Panc1 (cell line): ENCODE data around the gene FBXO4. TPM values are rescaled to one million over a fixed set of nuclear protein-coding genes. Genes with fewer than 3 reads are reported as not detected.

Experiments
- ATAC-seq: fragments of 200-7000 bp; cut with Tn5 transposase; 2 replicates; pipeline ENCODE4 v1.9.1; 2020; ENCODE audit warnings: mild to moderate bottlenecking, moderate library complexity
- BruUV-seq: library from RNA; stranded (reverse); fragments of 400-500 nt; replicated peaks from 2 replicates; lab custom pipeline; 2021; lab: Mats Ljungman, UMichigan
- CTCF ChIA-PET: fragments of 300-600 bp; sonication (Branson Sonifier 250); formaldehyde crosslinking; loops from one replicate; lab custom pipeline; 2022; ENCODE audit warnings: antibody characterized with exemption; lab: Charles Lee
- POLR2A ChIA-PET: fragments of 300-600 bp; sonication (Branson Sonifier 250); formaldehyde crosslinking; loops from one replicate; lab custom pipeline; 2022; ENCODE audit warnings: antibody characterized with exemption; lab: Charles Lee
- DNase-seq: peaks from one replicate; pipeline ENCODE4 v3.0.0-alpha.2; 2010; ENCODE audit warnings: low read depth, low spot score
- H3K27ac ChIP-seq: 2 replicates; pipeline ENCODE4 v1.5.1; 2011; ENCODE audit warnings: mild to moderate bottlenecking, low read length, inconsistent platforms
- H3K27me3 ChIP-seq: fragments of 200-500 bp; sonication (Bioruptor generic); 2 replicates; pipeline ENCODE4 v1.6.0; 2014; ENCODE audit warnings: low read length, inconsistent platforms; ENCODE audit not compliant: control insufficient read depth, insufficient read depth
- H3K36me3 ChIP-seq: fragments of 200-500 bp; sonication (Bioruptor generic); 2 replicates; pipeline ENCODE4 v1.5.1; 2014; ENCODE audit warnings: inconsistent platforms, mild to moderate bottlenecking, low read length, moderate library complexity; ENCODE audit not compliant: control insufficient read depth, insufficient read depth
- H3K4me1 ChIP-seq: 2 replicates; pipeline ENCODE4 v1.5.1; 2011; ENCODE audit warnings: inconsistent platforms, mild to moderate bottlenecking, low read length, moderate library complexity; ENCODE audit not compliant: control insufficient read depth, insufficient read depth
- H3K4me3 ChIP-seq, 2 experiments: 2 replicates each; pipeline ENCODE4 v1.5.1; 2011 to 2012; ENCODE audit warnings: low read depth in 2 of 2, low read length in 2 of 2, mild to moderate bottlenecking in 2 of 2, inconsistent platforms in 1 of 2, moderate library complexity in 1 of 2
- H3K9me3 ChIP-seq: fragments of 200-500 bp; sonication (Bioruptor generic); 2 replicates; pipeline ENCODE4 v1.5.1; 2014; ENCODE audit warnings: low read depth, mild to moderate bottlenecking, inconsistent platforms, low read length, moderate library complexity; ENCODE audit not compliant: control insufficient read depth, insufficient read depth
- POLR2AphosphoS5 ChIP-seq: IDR thresholded peaks from 2 replicates; pipeline ENCODE4 v1.6.1; 2012; ENCODE audit warnings: mild to moderate bottlenecking, low read depth, low read length, moderate library complexity
- SIN3A ChIP-seq: IDR thresholded peaks from 2 replicates; pipeline ENCODE4 v1.6.1; 2012; ENCODE audit warnings: low read depth, mild to moderate bottlenecking, low read length, moderate library complexity, borderline replicate concordance; ENCODE audit not compliant: insufficient read depth
- TCF7L2 ChIP-seq: IDR thresholded peaks from 2 replicates; pipeline ENCODE4 v1.6.1; 2011; ENCODE audit warnings: mild to moderate bottlenecking, low read depth, low read length, inconsistent platforms
- in situ Hi-C: cut with HindIII; loops from 2 replicates; pipeline ENCODE4 v1.10.0; 2016; ENCODE audit warnings: low sequenced_read_pairs, low pct_unique_long_range_greater_than_20kb
- intact Hi-C: fragments of 100-400 bp; cut with micrococcal nuclease; formaldehyde crosslinking; loops from one replicate; pipeline ENCODE4 v1.10.0; 2022; ENCODE audit not compliant: unreplicated experiment
- total RNA-seq: library from RNA; stranded (reverse); gene quantifications from one replicate; pipeline ENCODE4 v1.2.1, GENCODE V29; 2021; ENCODE audit not compliant: unreplicated experiment
- TF ChIP-seq, protein P1 (sequence below), 2 experiments: IDR thresholded peaks; 2 replicates each; pipeline ENCODE4 v1.6.1; 2011 to 2012; ENCODE audit warnings: low read depth in 2 of 2, control low read depth in 1 of 2, low read length in 1 of 2, mild to moderate bottlenecking in 1 of 2, moderate library complexity in 1 of 2; ENCODE audit not compliant: insufficient read depth in 1 of 2
- TF ChIP-seq, protein P2 (sequence below): fragments of 450-650 bp; IDR thresholded peaks from 2 replicates; pipeline ENCODE4 v1.5.1; 2017; ENCODE audit warnings: mild to moderate bottlenecking

The FBXO4 gene
- total RNA-seq, 1 experiment from 2014 or later = 5.7 TPM

DNA sequence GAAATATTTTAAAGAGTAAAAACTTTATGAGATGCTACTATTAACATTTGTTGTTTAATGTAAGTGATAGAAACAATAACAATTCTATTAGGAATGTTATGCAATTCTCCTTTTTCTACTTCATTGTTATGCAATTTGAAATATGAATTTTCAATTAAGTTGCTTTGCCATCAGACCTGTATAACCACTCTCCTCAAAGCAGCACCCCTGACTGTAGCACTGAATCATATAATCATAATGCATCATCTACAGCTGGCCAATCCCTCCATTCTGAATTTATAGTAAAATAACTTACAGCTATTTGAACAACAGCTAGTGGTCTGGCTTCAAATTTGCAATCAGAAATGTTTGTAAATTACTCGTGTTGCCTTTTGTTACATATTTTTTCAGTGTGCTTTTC, 29.2 kb downstream of the FBXO4 start:
- intact Hi-C loops (no loop called here), in situ Hi-C loops (no loop called here)
- ATAC-seq (no peak), DNase-seq (no peak)
- no peaks in the 10 kb centered on the region for H3K27me3 ChIP-seq
- CTCF ChIA-PET = no interaction called here
- H3K36me3 ChIP-seq = no peaks in the 10 kb centered on the region
- H3K4me3 ChIP-seq = no peak overlapping the region
- no peak for TF ChIP-seq TCF7L2
- TF ChIP-seq, protein P1, sequence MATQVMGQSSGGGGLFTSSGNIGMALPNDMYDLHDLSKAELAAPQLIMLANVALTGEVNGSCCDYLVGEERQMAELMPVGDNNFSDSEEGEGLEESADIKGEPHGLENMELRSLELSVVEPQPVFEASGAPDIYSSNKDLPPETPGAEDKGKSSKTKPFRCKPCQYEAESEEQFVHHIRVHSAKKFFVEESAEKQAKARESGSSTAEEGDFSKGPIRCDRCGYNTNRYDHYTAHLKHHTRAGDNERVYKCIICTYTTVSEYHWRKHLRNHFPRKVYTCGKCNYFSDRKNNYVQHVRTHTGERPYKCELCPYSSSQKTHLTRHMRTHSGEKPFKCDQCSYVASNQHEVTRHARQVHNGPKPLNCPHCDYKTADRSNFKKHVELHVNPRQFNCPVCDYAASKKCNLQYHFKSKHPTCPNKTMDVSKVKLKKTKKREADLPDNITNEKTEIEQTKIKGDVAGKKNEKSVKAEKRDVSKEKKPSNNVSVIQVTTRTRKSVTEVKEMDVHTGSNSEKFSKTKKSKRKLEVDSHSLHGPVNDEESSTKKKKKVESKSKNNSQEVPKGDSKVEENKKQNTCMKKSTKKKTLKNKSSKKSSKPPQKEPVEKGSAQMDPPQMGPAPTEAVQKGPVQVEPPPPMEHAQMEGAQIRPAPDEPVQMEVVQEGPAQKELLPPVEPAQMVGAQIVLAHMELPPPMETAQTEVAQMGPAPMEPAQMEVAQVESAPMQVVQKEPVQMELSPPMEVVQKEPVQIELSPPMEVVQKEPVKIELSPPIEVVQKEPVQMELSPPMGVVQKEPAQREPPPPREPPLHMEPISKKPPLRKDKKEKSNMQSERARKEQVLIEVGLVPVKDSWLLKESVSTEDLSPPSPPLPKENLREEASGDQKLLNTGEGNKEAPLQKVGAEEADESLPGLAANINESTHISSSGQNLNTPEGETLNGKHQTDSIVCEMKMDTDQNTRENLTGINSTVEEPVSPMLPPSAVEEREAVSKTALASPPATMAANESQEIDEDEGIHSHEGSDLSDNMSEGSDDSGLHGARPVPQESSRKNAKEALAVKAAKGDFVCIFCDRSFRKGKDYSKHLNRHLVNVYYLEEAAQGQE (IDR thresholded peaks at IDR 0.05; ENCODE audit: insufficient read depth in 1 of 2, low read depth in 2 of 2, low read length in 1 of 2) = no peak
- no peaks in the 10 kb centered on the region for H3K9me3 ChIP-seq
- H3K4me1 ChIP-seq = no peaks in the 10 kb centered on the region
- POLR2A ChIA-PET = no interaction called here
- no TSS peak for BruUV-seq
- no peak overlapping the region for H3K27ac ChIP-seq

DNA sequence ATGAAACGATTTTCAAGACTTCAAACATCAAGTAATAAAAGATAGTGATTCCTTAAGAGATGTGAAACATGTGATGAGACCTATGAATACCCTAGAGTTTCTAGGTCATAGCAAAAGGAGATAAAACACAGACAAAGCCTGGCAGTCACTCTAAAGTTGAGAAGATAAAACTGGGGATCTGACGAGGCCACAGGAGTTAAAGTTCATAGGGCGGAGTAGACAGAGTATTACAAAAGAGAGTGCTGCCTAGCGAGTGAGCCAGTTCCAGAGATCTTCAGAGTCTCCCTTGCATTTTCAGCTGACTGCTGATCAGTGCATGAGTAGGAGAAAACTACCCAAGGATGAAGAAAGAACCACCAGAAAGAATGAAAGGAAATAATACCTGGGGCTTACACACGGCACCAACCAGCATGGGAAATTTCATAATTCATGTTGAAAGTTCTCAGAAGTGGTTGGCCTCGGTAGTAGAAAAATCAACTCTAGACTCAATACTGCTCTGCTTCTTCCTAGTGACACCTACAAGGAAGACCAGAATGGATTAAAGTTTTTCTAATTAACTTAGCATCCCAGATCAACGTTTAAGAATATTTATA, 30.4 kb downstream of the FBXO4 start:
- no peaks in the 10 kb centered on the region for H3K4me1 ChIP-seq
- TF ChIP-seq, protein P2, sequence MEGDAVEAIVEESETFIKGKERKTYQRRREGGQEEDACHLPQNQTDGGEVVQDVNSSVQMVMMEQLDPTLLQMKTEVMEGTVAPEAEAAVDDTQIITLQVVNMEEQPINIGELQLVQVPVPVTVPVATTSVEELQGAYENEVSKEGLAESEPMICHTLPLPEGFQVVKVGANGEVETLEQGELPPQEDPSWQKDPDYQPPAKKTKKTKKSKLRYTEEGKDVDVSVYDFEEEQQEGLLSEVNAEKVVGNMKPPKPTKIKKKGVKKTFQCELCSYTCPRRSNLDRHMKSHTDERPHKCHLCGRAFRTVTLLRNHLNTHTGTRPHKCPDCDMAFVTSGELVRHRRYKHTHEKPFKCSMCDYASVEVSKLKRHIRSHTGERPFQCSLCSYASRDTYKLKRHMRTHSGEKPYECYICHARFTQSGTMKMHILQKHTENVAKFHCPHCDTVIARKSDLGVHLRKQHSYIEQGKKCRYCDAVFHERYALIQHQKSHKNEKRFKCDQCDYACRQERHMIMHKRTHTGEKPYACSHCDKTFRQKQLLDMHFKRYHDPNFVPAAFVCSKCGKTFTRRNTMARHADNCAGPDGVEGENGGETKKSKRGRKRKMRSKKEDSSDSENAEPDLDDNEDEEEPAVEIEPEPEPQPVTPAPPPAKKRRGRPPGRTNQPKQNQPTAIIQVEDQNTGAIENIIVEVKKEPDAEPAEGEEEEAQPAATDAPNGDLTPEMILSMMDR = no peak
- TF ChIP-seq POLR2AphosphoS5 = no peak
- TF ChIP-seq TCF7L2 = no peak
- TF ChIP-seq, protein P1 (IDR thresholded peaks at IDR 0.05; ENCODE audit: insufficient read depth in 1 of 2, low read depth in 2 of 2, low read length in 1 of 2) = no peak
- no peak for TF ChIP-seq SIN3A
- no TSS peak for BruUV-seq
- ChIA-PET CTCF (no interaction called here), POLR2A (no interaction called here)
- no peak overlapping the region for H3K4me3 ChIP-seq
- in situ Hi-C loops (no loop called here), intact Hi-C loops (no loop called here)
- no peak for ATAC-seq
- no peak overlapping the region for H3K27ac ChIP-seq
- H3K36me3 ChIP-seq = no peaks in the 10 kb centered on the region
- DNase-seq = no peak
- H3K9me3 ChIP-seq = peaks cover 4% of the 10 kb centered on the region; the same call in 1 of the 2 replicates
- no peaks in the 10 kb centered on the region for H3K27me3 ChIP-seq
